B cell (primary cell): ENCODE data around the gene PTPN13.

Experiments
- CTCF ChIP-seq: fragments of 200-600 bp; IDR thresholded peaks from one replicate; pipeline ENCODE4 v1.8.0; 2022; ENCODE audit warnings: antibody characterized with exemption, mild to moderate bottlenecking
- EZH2 ChIP-seq: IDR thresholded peaks from 2 replicates; pipeline ENCODE4 v1.6.1; 2012; ENCODE audit warnings: borderline replicate concordance, low read depth, mild to moderate bottlenecking, moderate library complexity, low read length; ENCODE audit not compliant: insufficient read depth, poor library complexity, severe bottlenecking

GRCh38 chr4:86547140-86547539, 47.0 kb upstream of the PTPN13 start:
- TF ChIP-seq EZH2 = no peak
- TF ChIP-seq CTCF = no peak
